ENCODE data around the gene RPL29. TPM values are rescaled to one million over a fixed set of nuclear protein-coding genes. Genes with fewer than 3 reads are reported as not detected.
A peak's percentile ranks its signal among the peaks of the same experiment; 100 is the strongest.

RPL29 gene
- total RNA-seq, 1 donor from 2014 or later = 872 TPM

DNA sequence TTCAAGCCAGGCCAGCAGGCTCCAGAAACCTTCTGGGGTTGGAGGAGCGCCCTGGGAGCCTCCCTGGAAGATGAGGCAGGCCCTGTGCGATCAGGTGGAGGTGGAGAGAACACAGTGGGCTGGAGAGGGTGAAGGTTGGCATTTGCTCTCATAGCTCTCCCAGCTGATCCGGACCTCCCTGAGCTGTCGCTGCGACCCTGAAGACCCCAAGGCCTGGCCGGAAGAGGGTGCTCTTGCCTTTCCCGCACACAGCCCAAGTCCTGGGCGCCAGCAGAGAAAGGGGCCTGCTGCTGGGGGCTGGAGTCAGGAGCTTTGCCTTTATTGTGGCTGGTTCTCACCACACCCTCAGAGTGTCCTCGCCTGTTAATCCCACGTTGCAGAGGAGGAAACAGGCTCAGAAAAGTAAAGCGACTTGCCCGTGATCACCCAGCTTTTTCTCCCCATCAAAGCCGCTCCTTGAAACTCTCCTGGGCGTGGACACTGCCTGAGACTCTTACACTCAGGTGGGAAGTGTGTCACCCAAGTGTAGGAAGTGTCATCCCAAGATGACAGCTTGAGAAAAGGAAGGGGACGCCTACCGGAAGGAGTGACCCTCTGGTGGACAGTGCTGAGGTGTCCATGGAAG lies 8.6 kb upstream of the RPL29 start:
- no peaks in the 10 kb centered on the region for H3K36me3 Mint-ChIP-seq (ENCODE audit: low read depth, unreplicated experiment)
- no peak overlapping the region for H2AFZ ChIP-seq (ENCODE audit: low read depth, low read length)
- no peaks in the 10 kb centered on the region for H3K27me3 ChIP-seq (ENCODE audit: insufficient read depth, low read length)
- H3K27ac Mint-ChIP-seq (ENCODE audit: unreplicated experiment) = no peak overlapping the region
- H3K4me1 Mint-ChIP-seq (ENCODE audit: low read depth, unreplicated experiment) = peaks cover 11% of the 10 kb centered on the region
- peaks cover 10% of the 10 kb centered on the region for H3K27me3 Mint-ChIP-seq (ENCODE audit: low read depth, unreplicated experiment)
- no peak overlapping the region for H3K4me3 ChIP-seq (ENCODE audit: insufficient read depth, low read depth, low read length)
- H3K9me3 ChIP-seq (ENCODE audit: insufficient read depth, low read depth, low read length) = no peaks in the 10 kb centered on the region
- H3K27ac ChIP-seq (ENCODE audit: low read depth, low read length) = no peak overlapping the region
- no peak for DNase-seq (ENCODE audit: low read depth)
- no peak overlapping the region for H3K4me2 ChIP-seq (ENCODE audit: low read length)
- H3K9me3 Mint-ChIP-seq (ENCODE audit: unreplicated experiment) = no peaks in the 10 kb centered on the region
- no peak overlapping the region for H3K4me3 Mint-ChIP-seq (ENCODE audit: unreplicated experiment)
- peaks cover 16% of the 10 kb centered on the region for H3K4me1 ChIP-seq (ENCODE audit: insufficient read depth, low read length)
- H3K9ac ChIP-seq (ENCODE audit: low read length) = no peak overlapping the region
- no peaks in the 10 kb centered on the region for H4K20me1 ChIP-seq (ENCODE audit: insufficient read depth, low read length)
- TF ChIP-seq EZH2 (IDR thresholded peaks at IDR 0.05; ENCODE audit: insufficient read depth, low read length) = no peak
- TF ChIP-seq, protein P1, sequence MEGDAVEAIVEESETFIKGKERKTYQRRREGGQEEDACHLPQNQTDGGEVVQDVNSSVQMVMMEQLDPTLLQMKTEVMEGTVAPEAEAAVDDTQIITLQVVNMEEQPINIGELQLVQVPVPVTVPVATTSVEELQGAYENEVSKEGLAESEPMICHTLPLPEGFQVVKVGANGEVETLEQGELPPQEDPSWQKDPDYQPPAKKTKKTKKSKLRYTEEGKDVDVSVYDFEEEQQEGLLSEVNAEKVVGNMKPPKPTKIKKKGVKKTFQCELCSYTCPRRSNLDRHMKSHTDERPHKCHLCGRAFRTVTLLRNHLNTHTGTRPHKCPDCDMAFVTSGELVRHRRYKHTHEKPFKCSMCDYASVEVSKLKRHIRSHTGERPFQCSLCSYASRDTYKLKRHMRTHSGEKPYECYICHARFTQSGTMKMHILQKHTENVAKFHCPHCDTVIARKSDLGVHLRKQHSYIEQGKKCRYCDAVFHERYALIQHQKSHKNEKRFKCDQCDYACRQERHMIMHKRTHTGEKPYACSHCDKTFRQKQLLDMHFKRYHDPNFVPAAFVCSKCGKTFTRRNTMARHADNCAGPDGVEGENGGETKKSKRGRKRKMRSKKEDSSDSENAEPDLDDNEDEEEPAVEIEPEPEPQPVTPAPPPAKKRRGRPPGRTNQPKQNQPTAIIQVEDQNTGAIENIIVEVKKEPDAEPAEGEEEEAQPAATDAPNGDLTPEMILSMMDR (IDR thresholded peaks at IDR 0.05; ENCODE audit: insufficient read depth, low read depth, low read length) = peak; percentile 50
- no peaks in the 10 kb centered on the region for H3K79me2 ChIP-seq (ENCODE audit: insufficient read depth, low read length)
- no peaks in the 10 kb centered on the region for H3K36me3 ChIP-seq (ENCODE audit: insufficient read depth, low read length)
- FAIRE-seq = no peak

DNA sequence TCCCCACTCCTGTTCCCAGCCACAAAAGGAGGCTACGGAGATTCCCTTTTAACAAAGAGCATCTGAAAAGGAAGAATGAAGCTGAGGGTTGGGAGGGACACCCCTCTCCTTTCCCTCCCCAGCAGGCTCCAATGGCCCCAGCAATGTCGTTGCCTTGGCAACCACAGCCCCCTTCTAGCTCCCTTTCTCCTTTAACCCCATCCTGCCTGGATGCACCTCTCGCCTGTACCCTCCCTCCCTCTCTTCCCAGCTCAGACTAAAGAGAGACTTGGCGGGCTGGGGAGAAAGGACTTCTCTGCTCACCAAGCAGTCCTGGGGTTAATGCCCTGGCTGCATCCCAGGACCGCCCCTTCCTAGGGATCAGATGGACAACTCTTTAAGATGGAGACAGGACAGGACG lies 7.1 kb upstream of the RPL29 start:
- no peaks in the 10 kb centered on the region for H3K79me2 ChIP-seq (ENCODE audit: insufficient read depth, low read length)
- no peak overlapping the region for H3K4me2 ChIP-seq (ENCODE audit: low read length)
- no peak for FAIRE-seq
- Mint-ChIP-seq H3K4me3 (ENCODE audit: unreplicated experiment) (no peak overlapping the region), H3K4me1 (ENCODE audit: low read depth, unreplicated experiment) (peaks cover 16% of the 10 kb centered on the region), H3K27me3 (ENCODE audit: low read depth, unreplicated experiment) (peaks cover 10% of the 10 kb centered on the region), H3K9me3 (ENCODE audit: unreplicated experiment) (no peaks in the 10 kb centered on the region), H3K36me3 (ENCODE audit: low read depth, unreplicated experiment) (no peaks in the 10 kb centered on the region), H3K27ac (ENCODE audit: unreplicated experiment) (no peak overlapping the region)
- no peaks in the 10 kb centered on the region for H3K36me3 ChIP-seq (ENCODE audit: insufficient read depth, low read length)
- H3K4me3 ChIP-seq (ENCODE audit: insufficient read depth, low read depth, low read length) = no peak overlapping the region
- peaks cover 21% of the 10 kb centered on the region for H3K4me1 ChIP-seq (ENCODE audit: insufficient read depth, low read length)
- DNase-seq (ENCODE audit: low read depth) = no peak
- no peak overlapping the region for H3K27ac ChIP-seq (ENCODE audit: low read depth, low read length)
- no peak overlapping the region for H3K9ac ChIP-seq (ENCODE audit: low read length)
- no peaks in the 10 kb centered on the region for H3K27me3 ChIP-seq (ENCODE audit: insufficient read depth, low read length)
- H2AFZ ChIP-seq (ENCODE audit: low read depth, low read length) = no peak overlapping the region
- H4K20me1 ChIP-seq (ENCODE audit: insufficient read depth, low read length) = no peaks in the 10 kb centered on the region
- TF ChIP-seq EZH2 (IDR thresholded peaks at IDR 0.05; ENCODE audit: insufficient read depth, low read length) = no peak
- TF ChIP-seq, protein P1 (IDR thresholded peaks at IDR 0.05; ENCODE audit: insufficient read depth, low read depth, low read length) = no peak
- H3K9me3 ChIP-seq (ENCODE audit: insufficient read depth, low read depth, low read length) = no peaks in the 10 kb centered on the region

DNA sequence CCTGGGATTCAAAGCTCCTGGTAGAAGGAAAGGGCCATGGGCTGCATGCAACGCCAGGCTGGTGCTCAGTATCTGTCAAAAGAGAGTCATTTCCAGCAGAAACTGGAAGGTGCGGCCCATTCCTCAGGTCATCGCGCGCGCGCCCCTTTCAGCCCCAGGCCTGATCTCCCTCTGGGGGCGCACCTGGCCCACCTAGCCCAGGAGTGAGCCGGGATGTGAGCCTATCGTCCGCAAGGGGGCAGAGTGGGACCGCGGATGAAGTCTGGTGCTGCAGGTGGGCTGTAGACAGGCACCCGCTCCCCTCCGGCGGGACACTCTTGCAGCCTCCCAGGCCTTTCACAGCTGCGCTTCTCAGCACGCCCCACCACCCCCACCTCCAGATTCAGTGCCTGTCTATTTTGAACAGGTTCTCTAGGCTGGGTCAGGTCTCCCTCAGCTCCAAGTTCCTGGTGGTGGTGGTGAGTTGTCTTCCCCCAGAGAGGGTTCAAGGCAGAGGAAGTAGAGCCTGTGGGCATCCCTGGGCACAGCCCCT lies 5.8 kb upstream of the RPL29 start:
- Histone ChIP-seq H4K20me1 (ENCODE audit: insufficient read depth, low read length) (no peaks in the 10 kb centered on the region), H3K79me2 (ENCODE audit: insufficient read depth, low read length) (no peaks in the 10 kb centered on the region), H3K36me3 (ENCODE audit: insufficient read depth, low read length) (no peaks in the 10 kb centered on the region), H3K9ac (ENCODE audit: low read length) (no peak overlapping the region), H3K27me3 (ENCODE audit: insufficient read depth, low read length) (no peaks in the 10 kb centered on the region), H3K4me3 (ENCODE audit: insufficient read depth, low read depth, low read length) (no peak overlapping the region), H3K27ac (ENCODE audit: low read depth, low read length) (no peak overlapping the region), H3K4me1 (ENCODE audit: insufficient read depth, low read length) (peaks cover 21% of the 10 kb centered on the region), H2AFZ (ENCODE audit: low read depth, low read length) (no peak overlapping the region), H3K4me2 (ENCODE audit: low read length) (no peak overlapping the region), H3K9me3 (ENCODE audit: insufficient read depth, low read depth, low read length) (no peaks in the 10 kb centered on the region)
- H3K9me3 Mint-ChIP-seq (ENCODE audit: unreplicated experiment) = no peaks in the 10 kb centered on the region
- no peak for TF ChIP-seq EZH2 (IDR thresholded peaks at IDR 0.05; ENCODE audit: insufficient read depth, low read length)
- TF ChIP-seq, protein P1 (IDR thresholded peaks at IDR 0.05; ENCODE audit: insufficient read depth, low read depth, low read length) = peak; percentile 83
- H3K27me3 Mint-ChIP-seq (ENCODE audit: low read depth, unreplicated experiment) = peaks cover 10% of the 10 kb centered on the region
- no peak overlapping the region for H3K27ac Mint-ChIP-seq (ENCODE audit: unreplicated experiment)
- DNase-seq (ENCODE audit: low read depth) = peak; percentile 18
- no peaks in the 10 kb centered on the region for H3K36me3 Mint-ChIP-seq (ENCODE audit: low read depth, unreplicated experiment)
- peaks cover 17% of the 10 kb centered on the region for H3K4me1 Mint-ChIP-seq (ENCODE audit: low read depth, unreplicated experiment)
- H3K4me3 Mint-ChIP-seq (ENCODE audit: unreplicated experiment) = no peak overlapping the region
- FAIRE-seq = no peak
